GM12875 (cell line): ENCODE data around the gene MXI1.

ENCODE experiments used
- H3K4me3 ChIP-seq: one replicate; pipeline ENCODE4 v1.5.1; 2011; ENCODE audit warnings: low read depth, low read length, control low read depth
- CTCF ChIP-seq: IDR thresholded peaks from 2 replicates; pipeline ENCODE4 v1.5.1; 2011; ENCODE audit warnings: low read depth, mild to moderate bottlenecking, control low read depth, inconsistent platforms, low read length, moderate library complexity, borderline replicate concordance; ENCODE audit not compliant: insufficient read depth

Gene MXI1

DNA sequence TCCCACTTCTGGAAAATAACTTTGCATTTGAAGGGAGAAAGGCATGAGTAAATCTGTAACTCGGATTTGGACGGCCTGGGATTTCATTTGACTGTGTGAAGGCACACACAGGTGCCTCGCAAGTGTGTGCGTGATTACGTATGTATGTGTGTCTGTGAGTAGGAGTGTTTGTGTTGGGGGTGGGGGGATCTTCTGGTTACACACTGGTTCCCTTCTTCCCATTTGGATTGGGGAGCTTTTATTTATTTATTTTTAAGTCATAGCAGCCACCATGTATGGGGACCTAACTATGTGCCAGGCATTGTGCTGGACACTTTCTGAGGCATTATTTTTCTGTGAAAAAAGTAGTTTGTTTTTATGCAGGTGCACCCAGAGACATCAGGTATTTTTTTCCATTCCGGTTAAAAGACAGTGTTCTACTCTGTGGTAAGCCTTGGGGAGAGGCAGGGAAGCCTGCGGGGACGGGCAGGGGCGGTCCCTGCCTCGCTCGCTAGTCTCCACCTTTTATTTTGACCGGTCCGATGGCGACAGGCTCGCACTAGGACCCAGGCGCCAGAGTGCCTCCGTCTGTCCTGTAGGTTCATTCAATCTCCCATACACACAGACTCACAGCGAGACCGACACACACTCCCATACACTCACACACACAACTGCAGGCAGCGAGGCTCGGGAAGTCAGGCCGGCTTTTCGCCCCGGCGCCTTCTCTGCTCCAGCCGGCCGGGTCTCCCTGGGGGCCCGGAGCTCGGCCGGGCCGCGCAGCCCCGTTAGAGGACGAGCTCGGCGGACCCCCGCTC, at the start of gene MXI1:
Gene MXI1, plus strand, starts transcription at position 595 of the 794 bp plus-strand sequence. CDS start 204 bp downstream, outside the sequence.
- peak within 1 kb of the TSS; percentile 71 for H3K4me3 ChIP-seq
- no peak for TF ChIP-seq CTCF

- TF ChIP-seq CTCF, result no peak
Observed at GRCh38 chr10:110158051-110159005, 49.1 kb upstream of the MXI1 start.

DNA sequence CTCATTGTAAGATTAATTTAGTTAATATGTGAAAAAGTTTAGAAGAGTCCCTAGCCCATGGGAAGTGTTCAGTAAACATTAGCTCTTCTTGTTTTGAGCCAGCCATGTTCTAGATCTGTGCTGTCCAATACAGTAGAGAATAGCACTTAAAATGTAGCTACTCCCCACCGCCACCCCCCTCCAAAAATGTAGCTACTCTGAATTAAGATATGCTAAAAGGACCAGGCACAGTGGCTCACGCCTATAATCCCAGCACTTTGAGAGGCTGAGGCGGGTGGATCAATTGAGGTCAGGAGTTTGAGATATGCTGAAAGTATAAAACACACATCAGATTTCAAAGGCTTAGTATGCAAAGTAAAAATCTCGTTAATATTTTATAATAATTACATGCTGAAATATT, 47.3 kb upstream of the MXI1 start:
- no peak overlapping the region for H3K4me3 ChIP-seq
- TF ChIP-seq CTCF, result no peak

More at GRCh38 chr10:110158051-110159005, 49.1 kb upstream of the MXI1 start:
- H3K4me3 ChIP-seq, result no peak overlapping the region

GRCh38 chr10:110160522-110160921, 46.9 kb upstream of the MXI1 start:
- H3K4me3 ChIP-seq, result no peak overlapping the region
- no peak for TF ChIP-seq CTCF

DNA sequence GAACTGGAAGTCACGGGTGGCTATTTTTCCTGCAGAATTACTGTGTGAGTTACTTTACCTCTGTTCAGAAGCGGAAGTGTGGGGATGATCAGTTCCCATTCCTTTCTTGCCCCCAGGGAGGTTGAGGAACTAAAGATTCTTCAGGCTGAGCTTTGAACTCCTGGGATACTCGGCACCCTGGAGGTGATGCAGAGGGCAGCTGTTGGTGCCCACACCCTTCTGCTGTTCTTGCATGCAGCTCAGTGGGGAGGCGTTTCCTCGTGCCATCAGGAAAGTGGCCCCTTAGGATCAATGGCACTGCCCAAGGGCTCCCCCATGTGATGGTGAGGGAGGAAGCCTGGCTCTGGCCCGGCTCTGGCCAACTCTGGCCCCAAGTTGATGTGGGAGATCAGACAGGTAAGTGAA, 44.7 kb upstream of the MXI1 start:
- no peak for TF ChIP-seq CTCF
- H3K4me3 ChIP-seq, result no peak overlapping the region

DNA sequence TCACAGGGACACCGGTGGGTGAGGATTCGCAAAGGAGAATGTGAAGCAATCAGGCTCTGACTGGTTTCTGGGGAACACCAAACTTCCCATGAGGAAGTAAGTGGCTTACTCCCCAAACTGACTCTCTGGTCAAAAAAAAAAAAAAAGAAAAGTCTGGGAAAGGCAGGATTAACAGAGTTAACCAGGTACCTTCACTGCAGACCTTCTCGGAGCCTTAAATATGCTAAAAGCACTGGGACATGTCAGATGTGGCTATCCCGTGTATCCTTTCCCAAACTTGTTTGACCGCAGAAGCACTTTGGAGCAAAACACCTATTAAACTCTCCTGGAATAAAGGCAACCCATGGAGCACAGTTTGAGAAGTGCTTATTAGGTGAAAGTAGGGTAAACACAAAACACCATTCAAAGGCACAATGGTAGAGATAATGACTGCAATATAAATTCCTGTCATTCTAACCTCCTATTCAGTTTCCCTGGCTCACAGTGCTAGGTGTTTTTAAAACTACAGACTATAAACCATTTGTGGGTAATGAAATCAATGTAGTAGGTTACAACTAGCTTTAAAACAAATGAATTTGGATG, 44.1 kb upstream of the MXI1 start:
- no peak for TF ChIP-seq CTCF
- H3K4me3 ChIP-seq, result no peak overlapping the region
